GM12878 (cell line): ENCODE measurements around the gene C19orf47. TPM values are rescaled to one million over a fixed set of nuclear protein-coding genes. Genes with fewer than 3 reads are reported as not detected.

ENCODE experiments used
- ATAC-seq: fragments of 200-7000 bp; cut with Tn5 transposase; 3 replicates; pipeline ENCODE4 v1.9.1; 2020; ENCODE audit warnings: mild to moderate bottlenecking, moderate library complexity
- BruUV-seq: library from RNA; stranded (reverse); fragments of 400-500 nt; replicated peaks from 2 replicates; lab custom pipeline; 2021; lab: Mats Ljungman, UMichigan
- CTCF ChIA-PET: fragments of 300-600 bp; sonication (Branson Sonifier 250); formaldehyde crosslinking; extraction: SDS; loops from one replicate; lab custom pipeline; 2021; ENCODE audit warnings: inconsistent platforms; lab: Yijun Ruan, JAX
- POLR2A ChIA-PET: fragments of 350-600 bp; formaldehyde crosslinking; extraction: SDS; loops from one replicate; lab custom pipeline; 2021; ENCODE audit warnings: inconsistent platforms; lab: Charles Lee
- RAD21 ChIA-PET: fragments of 300-600 bp; sonication (Branson Sonifier 250); formaldehyde crosslinking; loops from one replicate; lab custom pipeline; 2023; ENCODE audit warnings: antibody characterized with exemption; ENCODE audit not compliant: unreplicated experiment; lab: Charles Lee
- SMC1A ChIA-PET: fragments of 300-600 bp; sonication (Branson Sonifier 250); formaldehyde crosslinking; loops from one replicate; lab custom pipeline; 2023; ENCODE audit not compliant: unreplicated experiment, uncharacterized antibody; lab: Charles Lee
- DNase-seq: peaks from one replicate; pipeline ENCODE4 v3.0.0-alpha.2; 2011; ENCODE audit warnings: low read depth, low spot score
- FAIRE-seq: peaks from 3 replicates; lab custom pipeline; 2011; peaks lifted over from hg19 to GRCh38; lab: Jason Lieb, UNC
- H2AFZ ChIP-seq: 2 replicates; pipeline ENCODE4 v1.6.0; 2011; ENCODE audit warnings: low read depth, low read length, control low read depth; ENCODE audit not compliant: control insufficient read depth
- H3K27ac ChIP-seq: 2 replicates; pipeline ENCODE4 v1.5.1; 2011; ENCODE audit warnings: control low read depth; ENCODE audit not compliant: control insufficient read depth, insufficient read depth
- H3K27me3 ChIP-seq, 2 experiments: replicated peaks in 1 of 2; 2 replicates each; pipeline versions ENCODE4 v1.6.0 to v1.6.1; 2011; ENCODE audit warnings: low read length in 1 of 2; ENCODE audit not compliant: control insufficient read depth in 2 of 2, insufficient read depth in 2 of 2
- H3K36me3 ChIP-seq, 2 experiments: 2 replicates each; pipeline ENCODE4 v1.5.1; 2011; ENCODE audit warnings: low read length in 1 of 2; ENCODE audit not compliant: control insufficient read depth in 2 of 2, insufficient read depth in 2 of 2
- H3K4me1 ChIP-seq: 2 replicates; pipeline ENCODE4 v1.6.1; 2011; ENCODE audit warnings: mild to moderate bottlenecking, low read length, moderate library complexity, mixed read lengths; ENCODE audit not compliant: control insufficient read depth, insufficient read depth
- H3K4me2 ChIP-seq: 2 replicates; pipeline ENCODE4 v1.6.0; 2011; ENCODE audit warnings: control low read depth; ENCODE audit not compliant: control insufficient read depth, insufficient read depth
- H3K4me3 ChIP-seq: fragments of 200-600 bp; sonication (generic); 2 replicates; pipeline ENCODE4 v1.5.1; 2016
- H3K79me2 ChIP-seq: 2 replicates; pipeline ENCODE4 v1.6.0; 2011; ENCODE audit warnings: low read length; ENCODE audit not compliant: control insufficient read depth, insufficient read depth
- H3K9ac ChIP-seq: 2 replicates; pipeline ENCODE4 v1.8.0; 2011; ENCODE audit warnings: low read length, control low read depth, mixed read lengths; ENCODE audit not compliant: control insufficient read depth, insufficient read depth
- H3K9me3 ChIP-seq: replicated peaks from 3 replicates; pipeline ENCODE4 v1.5.1; 2011; ENCODE audit warnings: mild to moderate bottlenecking, low read length; ENCODE audit not compliant: control insufficient read depth, insufficient read depth
- H4K20me1 ChIP-seq: 2 replicates; pipeline ENCODE4 v1.6.0; 2011; ENCODE audit not compliant: control insufficient read depth, insufficient read depth
- ATF7 ChIP-seq: fragments of 450-650 bp; IDR thresholded peaks from 2 replicates; pipeline ENCODE4 v1.6.1; 2016; ENCODE audit warnings: low read depth, mild to moderate bottlenecking
- CHD2 ChIP-seq: IDR thresholded peaks from 2 replicates; pipeline ENCODE4 v1.6.1; 2011; ENCODE audit warnings: low read depth, low read length, improper control_type of control experiment, borderline replicate concordance
- JUNB ChIP-seq: IDR thresholded peaks from 2 replicates; pipeline ENCODE4 v1.6.1; 2016; ENCODE audit warnings: antibody characterized with exemption, mild to moderate bottlenecking
- NFYB ChIP-seq: IDR thresholded peaks from 2 replicates; pipeline ENCODE4 v1.6.1; 2011; ENCODE audit warnings: low read depth, mild to moderate bottlenecking, low read length, improper control_type of control experiment, moderate library complexity; ENCODE audit not compliant: insufficient read depth
- PAX5 ChIP-seq: IDR thresholded peaks from 2 replicates; pipeline ENCODE4 v1.6.1; 2011; ENCODE audit warnings: low read depth, low read length, borderline replicate concordance
- PML ChIP-seq: IDR thresholded peaks from 2 replicates; pipeline ENCODE4 v1.6.1; 2012; ENCODE audit warnings: low read length, inconsistent platforms
- POLR2AphosphoS2 ChIP-seq: IDR thresholded peaks from 2 replicates; pipeline ENCODE4 v1.6.1; 2011; ENCODE audit warnings: low read depth, mild to moderate bottlenecking, low read length, improper control_type of control experiment, moderate library complexity
- RAD21 ChIP-seq: IDR thresholded peaks from 2 replicates; pipeline ENCODE4 v1.6.1; 2011; ENCODE audit warnings: mild to moderate bottlenecking, low read depth, low read length, moderate library complexity; ENCODE audit not compliant: insufficient read depth
- RAD51 ChIP-seq: fragments of 450-650 bp; IDR thresholded peaks from 2 replicates; pipeline ENCODE4 v1.6.1; 2016; ENCODE audit warnings: moderate library complexity, mild to moderate bottlenecking, inconsistent platforms
- TARDBP ChIP-seq: IDR thresholded peaks from 2 replicates; pipeline ENCODE4 v1.6.1; 2016; ENCODE audit warnings: borderline replicate concordance
- ZBTB33 ChIP-seq: fragments of 450-650 bp; IDR thresholded peaks from 2 replicates; pipeline ENCODE4 v1.6.1; 2017; ENCODE audit warnings: mild to moderate bottlenecking
- WGBS: methylation state at CpG from one replicate; pipeline ENCODE4 v1.1.6; 2016; ENCODE audit warnings: low lambda C conversion rate; ENCODE audit not compliant: insufficient replicate concordance, insufficient coverage; ENCODE audit errors: missing lambda C conversion rate; 5-methylcytosine and 5-hydroxymethylcytosine counted together
- in situ Hi-C: fragments of 300-500 bp; cut with MboI; formaldehyde crosslinking; loops from 9 replicates; pipeline ENCODE4 v1.14.3; 2018; ENCODE audit warnings: mixed read lengths
- intact Hi-C: fragments of 100-400 bp; cut with micrococcal nuclease; formaldehyde crosslinking; loops from one replicate; pipeline ENCODE4 v1.14.2; 2022; ENCODE audit not compliant: unreplicated experiment
- polyA plus RNA-seq, 11 experiments: library from polyadenylated mRNA; depleted of rRNA in 4 of 11; unstranded in 6 of 11; stranded (reverse) in 5 of 11; fragments of >200 nt; fragmentation: Nextera tagmentation in 4 of 11; fragmentation: Illumina TruSeq in 1 of 11; extraction: Ambion mirVana in 4 of 11; extraction: Trizol in 1 of 11; gene quantifications; 1 replicate in 1 of 11; 2 replicates in 10 of 11; pipeline versions ENCODE4 v1.2.1 to v1.2.3, GENCODE V29; 2011 to 2016; ENCODE audit warnings: inconsistent platforms in 2 of 11, missing spikeins in 2 of 11, low read depth in 1 of 11
- total RNA-seq, 4 experiments: library from RNA; depleted of rRNA in 3 of 4; stranded (reverse); fragments of >200 nt in 3 of 4; fragmentation: Illumina TruSeq in 1 of 4; extraction: Trizol in 1 of 4; gene quantifications; 2 replicates each; pipeline versions ENCODE4 v1.2.1 to v1.2.3, GENCODE V29; 2013 to 2021
- TF ChIP-seq, protein P1 (sequence below): fragments of 450-650 bp; IDR thresholded peaks from 2 replicates; pipeline ENCODE4 v1.6.1; 2017; ENCODE audit warnings: mild to moderate bottlenecking, moderate library complexity
- TF ChIP-seq, protein P2 (sequence below): fragments of 450-650 bp; IDR thresholded peaks from 2 replicates; pipeline ENCODE4 v1.6.1; 2017; ENCODE audit warnings: mild to moderate bottlenecking, moderate library complexity

C19orf47 gene
- total and polyA plus RNA-seq, 10 of the 15 experiments (the other 5 are each of a cell fraction or from before 2014, with no cell fraction given), result 0.11 to 29.1 (median 20.2) TPM

GRCh38 chr19:40272261-40272660 is 75.9 kb downstream of the C19orf47 start (continued):
- TF ChIP-seq, protein P1, sequence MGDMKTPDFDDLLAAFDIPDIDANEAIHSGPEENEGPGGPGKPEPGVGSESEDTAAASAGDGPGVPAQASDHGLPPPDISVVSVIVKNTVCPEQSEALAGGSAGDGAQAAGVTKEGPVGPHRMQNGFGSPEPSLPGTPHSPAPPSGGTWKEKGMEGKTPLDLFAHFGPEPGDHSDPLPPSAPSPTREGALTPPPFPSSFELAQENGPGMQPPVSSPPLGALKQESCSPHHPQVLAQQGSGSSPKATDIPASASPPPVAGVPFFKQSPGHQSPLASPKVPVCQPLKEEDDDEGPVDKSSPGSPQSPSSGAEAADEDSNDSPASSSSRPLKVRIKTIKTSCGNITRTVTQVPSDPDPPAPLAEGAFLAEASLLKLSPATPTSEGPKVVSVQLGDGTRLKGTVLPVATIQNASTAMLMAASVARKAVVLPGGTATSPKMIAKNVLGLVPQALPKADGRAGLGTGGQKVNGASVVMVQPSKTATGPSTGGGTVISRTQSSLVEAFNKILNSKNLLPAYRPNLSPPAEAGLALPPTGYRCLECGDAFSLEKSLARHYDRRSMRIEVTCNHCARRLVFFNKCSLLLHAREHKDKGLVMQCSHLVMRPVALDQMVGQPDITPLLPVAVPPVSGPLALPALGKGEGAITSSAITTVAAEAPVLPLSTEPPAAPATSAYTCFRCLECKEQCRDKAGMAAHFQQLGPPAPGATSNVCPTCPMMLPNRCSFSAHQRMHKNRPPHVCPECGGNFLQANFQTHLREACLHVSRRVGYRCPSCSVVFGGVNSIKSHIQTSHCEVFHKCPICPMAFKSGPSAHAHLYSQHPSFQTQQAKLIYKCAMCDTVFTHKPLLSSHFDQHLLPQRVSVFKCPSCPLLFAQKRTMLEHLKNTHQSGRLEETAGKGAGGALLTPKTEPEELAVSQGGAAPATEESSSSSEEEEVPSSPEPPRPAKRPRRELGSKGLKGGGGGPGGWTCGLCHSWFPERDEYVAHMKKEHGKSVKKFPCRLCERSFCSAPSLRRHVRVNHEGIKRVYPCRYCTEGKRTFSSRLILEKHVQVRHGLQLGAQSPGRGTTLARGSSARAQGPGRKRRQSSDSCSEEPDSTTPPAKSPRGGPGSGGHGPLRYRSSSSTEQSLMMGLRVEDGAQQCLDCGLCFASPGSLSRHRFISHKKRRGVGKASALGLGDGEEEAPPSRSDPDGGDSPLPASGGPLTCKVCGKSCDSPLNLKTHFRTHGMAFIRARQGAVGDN, result no peak
- TF ChIP-seq PAX5, result no peak
- TF ChIP-seq, protein P2, sequence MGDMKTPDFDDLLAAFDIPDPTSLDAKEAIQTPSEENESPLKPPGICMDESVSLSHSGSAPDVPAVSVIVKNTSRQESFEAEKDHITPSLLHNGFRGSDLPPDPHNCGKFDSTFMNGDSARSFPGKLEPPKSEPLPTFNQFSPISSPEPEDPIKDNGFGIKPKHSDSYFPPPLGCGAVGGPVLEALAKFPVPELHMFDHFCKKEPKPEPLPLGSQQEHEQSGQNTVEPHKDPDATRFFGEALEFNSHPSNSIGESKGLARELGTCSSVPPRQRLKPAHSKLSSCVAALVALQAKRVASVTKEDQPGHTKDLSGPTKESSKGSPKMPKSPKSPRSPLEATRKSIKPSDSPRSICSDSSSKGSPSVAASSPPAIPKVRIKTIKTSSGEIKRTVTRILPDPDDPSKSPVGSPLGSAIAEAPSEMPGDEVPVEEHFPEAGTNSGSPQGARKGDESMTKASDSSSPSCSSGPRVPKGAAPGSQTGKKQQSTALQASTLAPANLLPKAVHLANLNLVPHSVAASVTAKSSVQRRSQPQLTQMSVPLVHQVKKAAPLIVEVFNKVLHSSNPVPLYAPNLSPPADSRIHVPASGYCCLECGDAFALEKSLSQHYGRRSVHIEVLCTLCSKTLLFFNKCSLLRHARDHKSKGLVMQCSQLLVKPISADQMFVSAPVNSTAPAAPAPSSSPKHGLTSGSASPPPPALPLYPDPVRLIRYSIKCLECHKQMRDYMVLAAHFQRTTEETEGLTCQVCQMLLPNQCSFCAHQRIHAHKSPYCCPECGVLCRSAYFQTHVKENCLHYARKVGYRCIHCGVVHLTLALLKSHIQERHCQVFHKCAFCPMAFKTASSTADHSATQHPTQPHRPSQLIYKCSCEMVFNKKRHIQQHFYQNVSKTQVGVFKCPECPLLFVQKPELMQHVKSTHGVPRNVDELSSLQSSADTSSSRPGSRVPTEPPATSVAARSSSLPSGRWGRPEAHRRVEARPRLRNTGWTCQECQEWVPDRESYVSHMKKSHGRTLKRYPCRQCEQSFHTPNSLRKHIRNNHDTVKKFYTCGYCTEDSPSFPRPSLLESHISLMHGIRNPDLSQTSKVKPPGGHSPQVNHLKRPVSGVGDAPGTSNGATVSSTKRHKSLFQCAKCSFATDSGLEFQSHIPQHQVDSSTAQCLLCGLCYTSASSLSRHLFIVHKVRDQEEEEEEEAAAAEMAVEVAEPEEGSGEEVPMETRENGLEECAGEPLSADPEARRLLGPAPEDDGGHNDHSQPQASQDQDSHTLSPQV, result no peak

DNA sequence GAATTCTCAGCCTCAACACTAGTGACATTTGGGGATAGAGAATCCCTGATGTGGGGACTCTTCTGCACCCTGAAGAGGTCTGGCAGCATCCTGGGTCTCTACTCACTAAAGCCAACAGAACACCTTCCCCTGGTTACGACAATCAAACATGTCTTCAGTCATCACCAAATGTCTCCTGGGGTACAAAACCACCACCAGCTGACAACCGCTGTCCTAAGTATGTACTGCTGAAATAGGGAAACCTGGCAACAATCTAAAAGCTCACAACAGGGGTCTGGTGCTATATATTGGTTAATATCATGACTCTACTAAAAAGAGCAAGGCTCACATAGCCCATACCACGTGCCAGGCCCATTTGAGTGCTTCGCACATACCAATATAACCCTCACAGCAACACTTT is 76.5 kb downstream of the C19orf47 start:
- Histone ChIP-seq H4K20me1 (peaks cover 3% of the 10 kb centered on the region; the same call in 1 of the 2 replicates), H3K79me2 (peaks cover 68% of the 10 kb centered on the region), H3K36me3 (peaks cover 9 to 13% of the 10 kb centered on the region in 2 experiments; a peak in 3 of 4 replicates), H3K9ac (no peak overlapping the region), H3K9me3 (no peaks in the 10 kb centered on the region), H3K27ac (no peak overlapping the region), H3K27me3 (no peaks in the 10 kb centered on the region), H3K4me3 (no peak overlapping the region), H2AFZ (no peak overlapping the region), H3K4me2 (no peak overlapping the region), H3K4me1 (peaks cover 26% of the 10 kb centered on the region)
- whole genome bisulfite sequencing, result 97% methylated on average over 4 of the region's 4 CpGs
- ChIA-PET SMC1A (interaction anchor here (1.2 kb wide), 1 partner anchor 62 kb away, joined by 3 read pairs; no protein-coding TSS in a partner anchor), POLR2A (no interaction called here), CTCF (no interaction called here), RAD21 (no interaction called here)
- intact Hi-C loops (no loop called here), in situ Hi-C loops (no loop called here)
- DNase-seq, result no peak
- ATAC-seq, result no peak
- no TSS peak for BruUV-seq
- no peak for FAIRE-seq
- TF ChIP-seq JUNB (no peak), CHD2 (no peak), ATF7 (no peak), RAD51 (no peak), POLR2AphosphoS2 (no peak), ZBTB33 (no peak), TARDBP (no peak), RAD21 (no peak), NFYB (no peak), PML (no peak)
